K562 (cell line): ENCODE data around the gene MED28. TPM values are rescaled to one million over a fixed set of nuclear protein-coding genes. Genes with fewer than 3 reads are reported as not detected.

Experiments
- ELF1 ChIP-seq: fragments of 200-800 bp; sonication (Bioruptor generic); IDR thresholded peaks from 2 replicates; pipeline ENCODE4 v1.6.1; 2016; ENCODE audit warnings: missing genetic modification characterization, missing compliant biosample characterization
- MCM5 ChIP-seq: fragments of 450-650 bp; IDR thresholded peaks from 2 replicates; pipeline ENCODE4 v1.6.1; 2016; ENCODE audit warnings: low read depth
- NCOA4 ChIP-seq: fragments of 450-650 bp; IDR thresholded peaks from 2 replicates; pipeline ENCODE4 v1.6.1; 2018; ENCODE audit warnings: mild to moderate bottlenecking; ENCODE audit not compliant: partially characterized antibody
- POLR2G ChIP-seq: fragments of 200-400 bp; formaldehyde crosslinking; IDR thresholded peaks from 2 replicates; pipeline ENCODE4 v1.6.1; 2017; ENCODE audit warnings: low read depth, mild to moderate bottlenecking, antibody characterized with exemption, low read length, moderate library complexity
- RBM22 ChIP-seq: fragments of 200-400 bp; formaldehyde crosslinking; IDR thresholded peaks from 2 replicates; pipeline ENCODE4 v1.6.1; 2018; ENCODE audit warnings: low read length, low read depth; ENCODE audit not compliant: poor library complexity, severe bottlenecking
- SIN3B ChIP-seq: fragments of 450-650 bp; IDR thresholded peaks from 2 replicates; pipeline ENCODE4 v1.6.1; 2017; ENCODE audit warnings: low read depth, mild to moderate bottlenecking, moderate library complexity
- polyA plus RNA-seq, 8 experiments: library from polyadenylated mRNA; depleted of rRNA in 4 of 8; stranded (reverse) in 5 of 8; unstranded in 3 of 8; fragments of >200 nt; fragmentation: Nextera tagmentation in 2 of 8; fragmentation: Illumina TruSeq in 1 of 8; extraction: Ambion mirVana in 2 of 8; extraction: Trizol in 1 of 8; gene quantifications; 2 replicates each; pipeline versions ENCODE4 v1.2.1 to v1.2.3, GENCODE V29; 2011 to 2014; ENCODE audit warnings: inconsistent platforms in 1 of 8, missing spikeins in 1 of 8
- total RNA-seq, 7 experiments: library from RNA; depleted of rRNA in 6 of 7; stranded (reverse); fragments of >200 nt in 6 of 7; fragmentation: Illumina TruSeq in 2 of 7; extraction: Trizol in 2 of 7; gene quantifications; 2 replicates each; pipeline versions ENCODE4 v1.2.1 to v1.2.3, GENCODE V29; 2011 to 2021; ENCODE audit warnings: low replicate concordance in 1 of 7
- TF ChIP-seq, protein P1 (sequence below), 2 experiments: IDR thresholded peaks; 2 replicates each; pipeline ENCODE4 v1.6.1; 2011; ENCODE audit warnings: borderline replicate concordance in 1 of 2, control low read depth in 1 of 2, low read depth in 1 of 2, low read length in 1 of 2, mild to moderate bottlenecking in 1 of 2, mixed read lengths in 1 of 2, moderate library complexity in 1 of 2; ENCODE audit not compliant: insufficient read depth in 1 of 2, insufficient read length in 1 of 2, poor library complexity in 1 of 2, severe bottlenecking in 1 of 2; ENCODE audit errors: extremely low read depth in 1 of 2
- TF ChIP-seq, protein P2 (sequence below): sonication (generic); formaldehyde crosslinking; IDR thresholded peaks from 2 replicates; pipeline ENCODE4 v1.5.0; 2020; ENCODE audit warnings: missing genetic modification reagents
- TF ChIP-seq, protein P3 (sequence below), 2 experiments: fragments of 200-800 bp in 1 of 2; sonication (Bioruptor generic) in 1 of 2; sonication (generic) in 1 of 2; formaldehyde crosslinking in 1 of 2; IDR thresholded peaks in 1 of 2; conservative IDR thresholded peaks in 1 of 2; 2 replicates each; pipeline versions ENCODE4 v1.5.0 to v1.6.1; 2016 to 2020; ENCODE audit warnings: missing compliant biosample characterization in 1 of 2, missing genetic modification characterization in 1 of 2, missing genetic modification reagents in 1 of 2
- TF ChIP-seq, protein P4 (sequence below): fragments of 200-800 bp; sonication (Bioruptor generic); IDR thresholded peaks from 2 replicates; pipeline ENCODE4 v1.6.1; 2017; ENCODE audit warnings: missing genetic modification characterization, missing compliant biosample characterization
- TF ChIP-seq, protein P5 (sequence below): fragments of 450-650 bp; IDR thresholded peaks from 2 replicates; pipeline ENCODE4 v1.6.1; 2017; ENCODE audit warnings: antibody characterized with exemption, mild to moderate bottlenecking
- TF ChIP-seq, protein P6 (sequence below): fragments of 250-450 bp; sonication (Bioruptor Pico); IDR thresholded peaks from 2 replicates; pipeline ENCODE4 v1.4.0; 2020; ENCODE audit warnings: borderline replicate concordance

MED28 gene
- total and polyA plus RNA-seq, 9 of the 15 experiments (the other 6 are each of a cell fraction or from before 2014, with no cell fraction given), result 15.5 to 93.8 (median 50.5) TPM

DNA sequence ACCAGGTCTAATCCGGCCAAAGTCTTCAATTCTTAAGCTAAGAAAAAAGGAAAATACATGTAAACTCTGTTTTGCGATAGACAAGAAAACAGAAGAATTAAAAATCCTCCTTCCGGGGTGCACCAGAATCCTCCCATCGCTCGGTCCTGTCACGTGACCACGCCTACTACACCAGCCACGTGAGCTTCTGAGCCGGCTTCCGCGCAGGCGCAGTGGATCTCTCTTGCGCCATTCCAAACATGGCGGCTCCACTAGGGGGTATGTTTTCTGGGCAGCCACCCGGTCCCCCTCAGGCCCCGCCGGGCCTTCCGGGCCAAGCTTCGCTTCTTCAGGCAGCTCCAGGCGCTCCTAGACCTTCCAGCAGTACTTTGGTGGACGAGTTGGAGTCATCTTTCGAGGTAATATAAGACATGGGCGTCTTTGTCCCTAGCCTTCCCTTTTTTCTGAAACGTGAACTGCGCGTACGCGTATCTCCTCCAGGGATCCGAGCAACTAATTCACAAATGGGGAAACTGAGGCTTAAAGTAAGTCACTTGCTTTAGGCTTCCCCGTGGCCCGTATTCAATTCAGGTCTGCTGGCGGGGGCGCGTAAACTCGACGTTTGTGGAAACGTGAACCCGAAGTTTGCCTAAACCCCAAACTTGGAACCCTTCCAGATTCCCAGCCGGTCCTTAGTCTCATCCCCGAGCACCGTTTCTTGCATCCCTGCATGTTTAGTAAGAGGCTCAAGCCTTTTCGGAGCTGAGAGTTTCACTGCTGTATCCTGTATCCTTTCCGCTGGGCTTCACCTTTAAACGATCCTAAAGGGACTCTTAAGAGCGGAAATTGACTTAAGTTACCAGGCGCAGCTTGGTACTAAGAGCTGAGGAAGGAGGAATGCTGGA lies at the start of gene MED28 (continued):
- TF ChIP-seq, protein P1, sequence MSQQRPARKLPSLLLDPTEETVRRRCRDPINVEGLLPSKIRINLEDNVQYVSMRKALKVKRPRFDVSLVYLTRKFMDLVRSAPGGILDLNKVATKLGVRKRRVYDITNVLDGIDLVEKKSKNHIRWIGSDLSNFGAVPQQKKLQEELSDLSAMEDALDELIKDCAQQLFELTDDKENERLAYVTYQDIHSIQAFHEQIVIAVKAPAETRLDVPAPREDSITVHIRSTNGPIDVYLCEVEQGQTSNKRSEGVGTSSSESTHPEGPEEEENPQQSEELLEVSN (IDR thresholded peaks at IDR 0.05; ENCODE audit: borderline replicate concordance in 1 of 2, extremely low read depth in 1 of 2, insufficient read depth in 1 of 2, insufficient read length in 1 of 2, low read depth in 1 of 2, low read length in 1 of 2, poor library complexity in 1 of 2, severe bottlenecking in 1 of 2), result no peak
- TF ChIP-seq ELF1 (tag), result peak; percentile 93
- TF ChIP-seq, protein P2, sequence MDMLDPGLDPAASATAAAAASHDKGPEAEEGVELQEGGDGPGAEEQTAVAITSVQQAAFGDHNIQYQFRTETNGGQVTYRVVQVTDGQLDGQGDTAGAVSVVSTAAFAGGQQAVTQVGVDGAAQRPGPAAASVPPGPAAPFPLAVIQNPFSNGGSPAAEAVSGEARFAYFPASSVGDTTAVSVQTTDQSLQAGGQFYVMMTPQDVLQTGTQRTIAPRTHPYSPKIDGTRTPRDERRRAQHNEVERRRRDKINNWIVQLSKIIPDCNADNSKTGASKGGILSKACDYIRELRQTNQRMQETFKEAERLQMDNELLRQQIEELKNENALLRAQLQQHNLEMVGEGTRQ (CRISPR knock-in tag), result peak; percentile 98
- TF ChIP-seq, protein P3, sequence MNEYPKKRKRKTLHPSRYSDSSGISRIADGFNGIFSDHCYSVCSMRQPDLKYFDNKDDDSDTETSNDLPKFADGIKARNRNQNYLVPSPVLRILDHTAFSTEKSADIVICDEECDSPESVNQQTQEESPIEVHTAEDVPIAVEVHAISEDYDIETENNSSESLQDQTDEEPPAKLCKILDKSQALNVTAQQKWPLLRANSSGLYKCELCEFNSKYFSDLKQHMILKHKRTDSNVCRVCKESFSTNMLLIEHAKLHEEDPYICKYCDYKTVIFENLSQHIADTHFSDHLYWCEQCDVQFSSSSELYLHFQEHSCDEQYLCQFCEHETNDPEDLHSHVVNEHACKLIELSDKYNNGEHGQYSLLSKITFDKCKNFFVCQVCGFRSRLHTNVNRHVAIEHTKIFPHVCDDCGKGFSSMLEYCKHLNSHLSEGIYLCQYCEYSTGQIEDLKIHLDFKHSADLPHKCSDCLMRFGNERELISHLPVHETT (CRISPR knock-in tag; conservative IDR thresholded peaks at IDR 0.05 in 1 of 2, IDR thresholded peaks at IDR 0.05 in 1 of 2), result no peak
- peak; percentile 81 for TF ChIP-seq SIN3B
- TF ChIP-seq POLR2G, result peak; percentile 85
- no peak for TF ChIP-seq RBM22
- TF ChIP-seq, protein P4, sequence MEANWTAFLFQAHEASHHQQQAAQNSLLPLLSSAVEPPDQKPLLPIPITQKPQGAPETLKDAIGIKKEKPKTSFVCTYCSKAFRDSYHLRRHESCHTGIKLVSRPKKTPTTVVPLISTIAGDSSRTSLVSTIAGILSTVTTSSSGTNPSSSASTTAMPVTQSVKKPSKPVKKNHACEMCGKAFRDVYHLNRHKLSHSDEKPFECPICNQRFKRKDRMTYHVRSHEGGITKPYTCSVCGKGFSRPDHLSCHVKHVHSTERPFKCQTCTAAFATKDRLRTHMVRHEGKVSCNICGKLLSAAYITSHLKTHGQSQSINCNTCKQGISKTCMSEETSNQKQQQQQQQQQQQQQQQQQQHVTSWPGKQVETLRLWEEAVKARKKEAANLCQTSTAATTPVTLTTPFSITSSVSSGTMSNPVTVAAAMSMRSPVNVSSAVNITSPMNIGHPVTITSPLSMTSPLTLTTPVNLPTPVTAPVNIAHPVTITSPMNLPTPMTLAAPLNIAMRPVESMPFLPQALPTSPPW, result peak; percentile 43; the same call in 1 of the 2 replicates
- TF ChIP-seq, protein P5, sequence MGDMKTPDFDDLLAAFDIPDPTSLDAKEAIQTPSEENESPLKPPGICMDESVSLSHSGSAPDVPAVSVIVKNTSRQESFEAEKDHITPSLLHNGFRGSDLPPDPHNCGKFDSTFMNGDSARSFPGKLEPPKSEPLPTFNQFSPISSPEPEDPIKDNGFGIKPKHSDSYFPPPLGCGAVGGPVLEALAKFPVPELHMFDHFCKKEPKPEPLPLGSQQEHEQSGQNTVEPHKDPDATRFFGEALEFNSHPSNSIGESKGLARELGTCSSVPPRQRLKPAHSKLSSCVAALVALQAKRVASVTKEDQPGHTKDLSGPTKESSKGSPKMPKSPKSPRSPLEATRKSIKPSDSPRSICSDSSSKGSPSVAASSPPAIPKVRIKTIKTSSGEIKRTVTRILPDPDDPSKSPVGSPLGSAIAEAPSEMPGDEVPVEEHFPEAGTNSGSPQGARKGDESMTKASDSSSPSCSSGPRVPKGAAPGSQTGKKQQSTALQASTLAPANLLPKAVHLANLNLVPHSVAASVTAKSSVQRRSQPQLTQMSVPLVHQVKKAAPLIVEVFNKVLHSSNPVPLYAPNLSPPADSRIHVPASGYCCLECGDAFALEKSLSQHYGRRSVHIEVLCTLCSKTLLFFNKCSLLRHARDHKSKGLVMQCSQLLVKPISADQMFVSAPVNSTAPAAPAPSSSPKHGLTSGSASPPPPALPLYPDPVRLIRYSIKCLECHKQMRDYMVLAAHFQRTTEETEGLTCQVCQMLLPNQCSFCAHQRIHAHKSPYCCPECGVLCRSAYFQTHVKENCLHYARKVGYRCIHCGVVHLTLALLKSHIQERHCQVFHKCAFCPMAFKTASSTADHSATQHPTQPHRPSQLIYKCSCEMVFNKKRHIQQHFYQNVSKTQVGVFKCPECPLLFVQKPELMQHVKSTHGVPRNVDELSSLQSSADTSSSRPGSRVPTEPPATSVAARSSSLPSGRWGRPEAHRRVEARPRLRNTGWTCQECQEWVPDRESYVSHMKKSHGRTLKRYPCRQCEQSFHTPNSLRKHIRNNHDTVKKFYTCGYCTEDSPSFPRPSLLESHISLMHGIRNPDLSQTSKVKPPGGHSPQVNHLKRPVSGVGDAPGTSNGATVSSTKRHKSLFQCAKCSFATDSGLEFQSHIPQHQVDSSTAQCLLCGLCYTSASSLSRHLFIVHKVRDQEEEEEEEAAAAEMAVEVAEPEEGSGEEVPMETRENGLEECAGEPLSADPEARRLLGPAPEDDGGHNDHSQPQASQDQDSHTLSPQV, result no peak
- no peak for TF ChIP-seq MCM5
- TF ChIP-seq, protein P6, sequence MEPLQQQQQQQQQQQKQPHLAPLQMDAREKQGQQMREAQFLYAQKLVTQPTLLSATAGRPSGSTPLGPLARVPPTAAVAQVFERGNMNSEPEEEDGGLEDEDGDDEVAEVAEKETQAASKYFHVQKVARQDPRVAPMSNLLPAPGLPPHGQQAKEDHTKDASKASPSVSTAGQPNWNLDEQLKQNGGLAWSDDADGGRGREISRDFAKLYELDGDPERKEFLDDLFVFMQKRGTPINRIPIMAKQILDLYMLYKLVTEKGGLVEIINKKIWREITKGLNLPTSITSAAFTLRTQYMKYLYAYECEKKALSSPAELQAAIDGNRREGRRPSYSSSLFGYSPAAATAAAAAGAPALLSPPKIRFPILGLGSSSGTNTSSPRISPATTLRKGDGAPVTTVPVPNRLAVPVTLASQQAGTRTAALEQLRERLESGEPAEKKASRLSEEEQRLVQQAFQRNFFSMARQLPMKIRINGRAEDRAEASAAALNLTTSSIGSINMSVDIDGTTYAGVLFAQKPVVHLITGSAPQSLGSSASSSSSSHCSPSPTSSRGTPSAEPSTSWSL (CRISPR knock-in tag), result no peak
- TF ChIP-seq NCOA4, result peak; percentile 46
